Keratinocyte (primary cell): ENCODE measurements around the gene HOXA11. TPM values are rescaled to one million over a fixed set of nuclear protein-coding genes. Genes with fewer than 3 reads are reported as not detected.

ENCODE experiments used
- DNase-seq: peaks from one replicate; pipeline ENCODE4 v3.0.0-alpha.2; 2011; ENCODE audit warnings: low read depth, missing footprints, low spot score
- FAIRE-seq: peaks from 2 replicates; lab custom pipeline; 2011; peaks lifted over from hg19 to GRCh38; lab: Jason Lieb, UNC
- H2AFZ ChIP-seq: 2 replicates; pipeline ENCODE4 v1.6.0; 2012; ENCODE audit warnings: low read length, control low read depth, inconsistent platforms; ENCODE audit not compliant: control insufficient read depth
- H3K27ac ChIP-seq: 2 replicates; pipeline ENCODE4 v1.5.1; 2011; ENCODE audit warnings: low read length; ENCODE audit not compliant: control insufficient read depth, insufficient read depth
- H3K27me3 ChIP-seq: 3 replicates; pipeline ENCODE4 v1.6.0; 2011; ENCODE audit warnings: low read length; ENCODE audit not compliant: control insufficient read depth, insufficient read depth; ENCODE audit errors: extremely low read depth
- H3K36me3 ChIP-seq, 2 experiments: 2 replicates in 1 of 2; 3 replicates in 1 of 2; pipeline ENCODE4 v1.5.1; 2011; ENCODE audit warnings: low read length in 2 of 2, mild to moderate bottlenecking in 1 of 2; ENCODE audit not compliant: control insufficient read depth in 2 of 2, insufficient read depth in 2 of 2; ENCODE audit errors: extremely low read depth in 1 of 2
- H3K4me1 ChIP-seq: 3 replicates; pipeline ENCODE4 v1.5.1; 2011; ENCODE audit warnings: low read length; ENCODE audit not compliant: control insufficient read depth, insufficient read depth; ENCODE audit errors: extremely low read depth
- H3K4me2 ChIP-seq: 3 replicates; pipeline ENCODE4 v1.6.0; 2011; ENCODE audit warnings: low read depth, low read length; ENCODE audit not compliant: control insufficient read depth, insufficient read depth; ENCODE audit errors: extremely low read depth
- H3K4me3 ChIP-seq, 3 experiments: fragments of 200-600 bp in 1 of 3; sonication (generic) in 1 of 3; 2 replicates in 2 of 3; 3 replicates in 1 of 3; pipeline ENCODE4 v1.5.1; 2011 to 2016; ENCODE audit warnings: low read length in 3 of 3, mild to moderate bottlenecking in 3 of 3, control low read depth in 2 of 3, inconsistent platforms in 1 of 3, low read depth in 1 of 3, mixed read lengths in 1 of 3, mixed run types in 1 of 3, moderate library complexity in 1 of 3; ENCODE audit not compliant: control insufficient read depth in 2 of 3, insufficient read depth in 2 of 3; ENCODE audit errors: extremely low read depth in 1 of 3
- H3K79me2 ChIP-seq: 2 replicates; pipeline ENCODE4 v1.6.0; 2012; ENCODE audit warnings: low read length; ENCODE audit not compliant: control insufficient read depth, insufficient read depth
- H3K9ac ChIP-seq: 3 replicates; pipeline ENCODE4 v1.6.0; 2011; ENCODE audit warnings: low read length; ENCODE audit not compliant: control insufficient read depth, insufficient read depth; ENCODE audit errors: extremely low read depth
- H3K9me1 ChIP-seq: 3 replicates; pipeline ENCODE4 v1.6.0; 2011; ENCODE audit warnings: low read length; ENCODE audit not compliant: control insufficient read depth, insufficient read depth; ENCODE audit errors: extremely low read depth
- H3K9me3 ChIP-seq: 2 replicates; pipeline ENCODE4 v1.5.1; 2012; ENCODE audit warnings: low read depth, low read length; ENCODE audit not compliant: control insufficient read depth
- H4K20me1 ChIP-seq: 3 replicates; pipeline ENCODE4 v1.6.0; 2011; ENCODE audit warnings: low read length; ENCODE audit not compliant: control insufficient read depth, insufficient read depth; ENCODE audit errors: extremely low read depth
- EZH2 ChIP-seq: IDR thresholded peaks from one replicate; pipeline ENCODE4 v1.6.1; 2012; ENCODE audit warnings: inconsistent platforms, mild to moderate bottlenecking, low read length, moderate library complexity
- dilution Hi-C: fragments of 300-500 bp; cut with MboI; formaldehyde crosslinking; loops from one replicate; pipeline ENCODE4 v1.7.0; 2020; ENCODE audit warnings: low sequenced_read_pairs; ENCODE audit not compliant: extremely low pct_ligation_motif_present
- polyA plus RNA-seq, 5 experiments: library from polyadenylated mRNA; depleted of rRNA in 3 of 5; stranded (reverse) in 3 of 5; stranded (forward) in 1 of 5; unstranded in 1 of 5; fragments of >200 nt; gene quantifications; 1 replicate in 1 of 5; 2 replicates in 3 of 5; 3 replicates in 1 of 5; pipeline versions ENCODE4 v1.2.1 to v1.2.3, GENCODE V29; 2011 to 2012; ENCODE audit warnings: missing spikeins in 2 of 5, low read depth in 1 of 5, low replicate concordance in 1 of 5
- TF ChIP-seq, protein P1 (sequence below), 3 experiments: IDR thresholded peaks in 1 of 3; conservative IDR thresholded peaks in 1 of 3; optimal IDR thresholded peaks in 1 of 3; 2 replicates in 2 of 3; 3 replicates in 1 of 3; pipeline versions ENCODE3 to v1.5.1; 2011; ENCODE audit warnings: low read length in 3 of 3, mild to moderate bottlenecking in 3 of 3, moderate library complexity in 2 of 3, control low read depth in 1 of 3, inconsistent platforms in 1 of 3; ENCODE audit not compliant: insufficient read depth in 2 of 3; ENCODE audit errors: extremely low read depth in 1 of 3

HOXA11 gene
- polyA plus RNA-seq, 1 donor (not counting 4 experiments of a cell fraction or from before 2014, with no cell fraction given): 0.07 TPM

- no peak overlapping the region for H3K9ac ChIP-seq
- no peak for FAIRE-seq
Measured at GRCh38 chr7:27221201-27221797, 36.3 kb upstream of the HOXA11 start.

DNA sequence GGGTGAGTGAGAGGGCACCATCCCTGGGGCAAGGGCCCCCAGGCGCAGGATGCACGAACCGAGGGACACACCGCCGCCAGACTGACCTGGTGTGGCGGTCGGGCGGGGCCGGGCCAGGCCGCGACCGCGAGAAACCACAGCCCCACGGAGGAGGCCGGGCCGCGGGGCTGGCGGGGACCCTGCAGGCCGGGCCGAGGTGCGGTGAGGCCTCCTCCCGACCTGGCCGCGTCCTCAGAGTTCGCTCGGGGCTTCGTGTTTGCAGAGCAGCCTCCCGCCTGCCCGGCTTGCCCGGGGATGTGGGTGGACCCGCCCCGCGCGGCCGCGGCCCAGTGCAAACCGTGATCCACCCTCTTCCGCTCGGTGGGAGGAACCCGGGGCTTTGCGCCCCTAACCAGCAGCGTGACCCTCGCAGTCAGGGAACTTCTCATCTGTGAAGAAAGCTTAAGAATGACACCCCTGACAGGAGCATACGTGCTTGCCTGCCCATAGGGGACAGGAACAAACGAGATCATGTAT is 35.5 kb upstream of the HOXA11 start:
- DNase-seq (no peak), FAIRE-seq (no peak)
- H3K36me3 ChIP-seq: no peaks in the 10 kb centered on the region
- H3K79me2 ChIP-seq: no peaks in the 10 kb centered on the region
- peaks cover 78% of the 10 kb centered on the region for H3K27me3 ChIP-seq
- no peak overlapping the region for H2AFZ ChIP-seq
- H3K27ac ChIP-seq: no peak overlapping the region
- H3K4me3 ChIP-seq: no peak overlapping the region
- no peaks in the 10 kb centered on the region for H4K20me1 ChIP-seq
- no peaks in the 10 kb centered on the region for H3K9me1 ChIP-seq
- H3K9me3 ChIP-seq: no peaks in the 10 kb centered on the region
- H3K4me1 ChIP-seq: no peaks in the 10 kb centered on the region
- H3K4me2 ChIP-seq: no peak overlapping the region
- dilution Hi-C loops: loop anchor here (25.0 kb wide), 1 partner anchor 367 kb away; no protein-coding TSS in a partner anchor
- no peak overlapping the region for H3K9ac ChIP-seq
- TF ChIP-seq, protein P1, sequence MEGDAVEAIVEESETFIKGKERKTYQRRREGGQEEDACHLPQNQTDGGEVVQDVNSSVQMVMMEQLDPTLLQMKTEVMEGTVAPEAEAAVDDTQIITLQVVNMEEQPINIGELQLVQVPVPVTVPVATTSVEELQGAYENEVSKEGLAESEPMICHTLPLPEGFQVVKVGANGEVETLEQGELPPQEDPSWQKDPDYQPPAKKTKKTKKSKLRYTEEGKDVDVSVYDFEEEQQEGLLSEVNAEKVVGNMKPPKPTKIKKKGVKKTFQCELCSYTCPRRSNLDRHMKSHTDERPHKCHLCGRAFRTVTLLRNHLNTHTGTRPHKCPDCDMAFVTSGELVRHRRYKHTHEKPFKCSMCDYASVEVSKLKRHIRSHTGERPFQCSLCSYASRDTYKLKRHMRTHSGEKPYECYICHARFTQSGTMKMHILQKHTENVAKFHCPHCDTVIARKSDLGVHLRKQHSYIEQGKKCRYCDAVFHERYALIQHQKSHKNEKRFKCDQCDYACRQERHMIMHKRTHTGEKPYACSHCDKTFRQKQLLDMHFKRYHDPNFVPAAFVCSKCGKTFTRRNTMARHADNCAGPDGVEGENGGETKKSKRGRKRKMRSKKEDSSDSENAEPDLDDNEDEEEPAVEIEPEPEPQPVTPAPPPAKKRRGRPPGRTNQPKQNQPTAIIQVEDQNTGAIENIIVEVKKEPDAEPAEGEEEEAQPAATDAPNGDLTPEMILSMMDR (optimal IDR thresholded peaks at IDR 0.05 in 1 of 3, IDR thresholded peaks at IDR 0.05 in 1 of 3, conservative IDR thresholded peaks at IDR 0.05 in 1 of 3; ENCODE audit: extremely low read depth in 1 of 3, insufficient read depth in 2 of 3, low read length in 3 of 3): no peak
- peak; percentile 6 for TF ChIP-seq EZH2

More at GRCh38 chr7:27221201-27221797, 36.3 kb upstream of the HOXA11 start:
- Histone ChIP-seq H4K20me1 (no peaks in the 10 kb centered on the region), H2AFZ (no peak overlapping the region), H3K9me1 (no peaks in the 10 kb centered on the region), H3K27me3 (peaks cover 83% of the 10 kb centered on the region), H3K36me3 (no peaks in the 10 kb centered on the region), H3K4me2 (no peak overlapping the region), H3K4me3 (no peak overlapping the region), H3K4me1 (no peaks in the 10 kb centered on the region), H3K27ac (no peak overlapping the region), H3K79me2 (no peaks in the 10 kb centered on the region), H3K9me3 (no peaks in the 10 kb centered on the region)
- dilution Hi-C loops: loop anchor here (25.0 kb wide), 1 partner anchor 366 kb away; no protein-coding TSS in a partner anchor
- DNase-seq: no peak
- no peak for TF ChIP-seq EZH2
- TF ChIP-seq, protein P1 (optimal IDR thresholded peaks at IDR 0.05 in 1 of 3, IDR thresholded peaks at IDR 0.05 in 1 of 3, conservative IDR thresholded peaks at IDR 0.05 in 1 of 3; ENCODE audit: extremely low read depth in 1 of 3, insufficient read depth in 2 of 3, low read length in 3 of 3): no peak
